Esophagus muscularis mucosa (tissue), 4 donors: ENCODE measurements around the gene MSANTD1. TPM values are rescaled to one million over a fixed set of nuclear protein-coding genes. Genes with fewer than 3 reads are reported as not detected.

Experiments
- DNase-seq: peaks from one replicate; pipeline ENCODE4 v3.0.0-alpha.2; 2017; ENCODE audit errors: extremely low spot score
- H3K27ac ChIP-seq, 4 donors: fragments of 200-600 bp; sonication (generic); replicated peaks in 1 of 4; 1 replicate in 3 of 4; 2 replicates in 1 of 4; pipeline ENCODE4 v1.5.1; 2016 to 2019; ENCODE audit warnings: mild to moderate bottlenecking in 1 of 4
- H3K27me3 ChIP-seq, 4 donors: fragments of 200-600 bp; sonication (generic); one replicate each; pipeline versions ENCODE4 v1.5.1 to v1.6.0; 2016 to 2019
- H3K36me3 ChIP-seq, 4 donors: fragments of 200-600 bp; sonication (generic); one replicate each; pipeline ENCODE4 v1.5.1; 2016 to 2019
- H3K4me1 ChIP-seq, 4 donors: fragments of 200-600 bp; sonication (generic); one replicate each; pipeline ENCODE4 v1.5.1; 2016 to 2019
- H3K4me3 ChIP-seq, 4 donors: fragments of 200-600 bp; sonication (generic); 1 replicate in 2 of 4; 2 replicates in 2 of 4; pipeline ENCODE4 v1.5.1; 2016 to 2019; ENCODE audit warnings: mild to moderate bottlenecking in 4 of 4, moderate library complexity in 1 of 4
- H3K9me3 ChIP-seq, 4 donors: fragments of 200-600 bp; sonication (generic); 1 replicate in 3 of 4; 2 replicates in 1 of 4; pipeline ENCODE4 v1.5.1; 2016 to 2019
- CTCF ChIP-seq, 3 experiments: fragments of 200-600 bp in 2 of 3; fragments of 450-650 bp in 1 of 3; sonication (generic) in 2 of 3; IDR thresholded peaks; one replicate each; pipeline ENCODE4 v1.5.1; 2017 to 2019; ENCODE audit warnings: antibody characterized with exemption in 3 of 3, mild to moderate bottlenecking in 2 of 3, moderate library complexity in 1 of 3
- EP300 ChIP-seq: sonication (generic); formaldehyde crosslinking; IDR thresholded peaks from one replicate; pipeline ENCODE4 v1.6.1; 2017; ENCODE audit warnings: antibody characterized with exemption
- POLR2A ChIP-seq: fragments of 450-650 bp; IDR thresholded peaks from one replicate; pipeline ENCODE4 v1.6.1; 2017; ENCODE audit warnings: antibody characterized with exemption, moderate library complexity, mild to moderate bottlenecking, low read depth
- POLR2AphosphoS5 ChIP-seq, 2 donors: sonication (generic); formaldehyde crosslinking; IDR thresholded peaks; one replicate each; pipeline ENCODE4 v1.6.1; 2017; ENCODE audit warnings: antibody characterized with exemption in 2 of 2
- WGBS: methylation state at CpG from one replicate; pipeline ENCODE4 v1.1.5; 2018; 5-methylcytosine and 5-hydroxymethylcytosine counted together
- intact Hi-C: fragments of 100-400 bp; cut with DNase I; formaldehyde crosslinking; loops from one replicate; pipeline ENCODE4 v1.15.1; 2023
- total RNA-seq, 4 donors: library from RNA; depleted of rRNA; stranded (reverse); fragments of >200 nt; gene quantifications; one replicate each; pipeline versions ENCODE4 v1.1.0 to v1.2.1, GENCODE V29; 2016

MSANTD1 gene
- total RNA-seq, 4 donors from 2014 or later, result 0.06 to 0.83 (median 0.40) TPM

GRCh38 chr4:3284734-3285557, 36.0 kb downstream of the MSANTD1 start:
- Histone ChIP-seq H3K36me3 (no peaks in the 10 kb centered on the region), H3K9me3 (peaks cover 0 to 4% (median 0%) of the 10 kb centered on the region in 4 donors), H3K27ac (no peak overlapping the region), H3K4me3 (no peak overlapping the region), H3K27me3 (peaks cover 0 to 31% (median 3%) of the 10 kb centered on the region in 4 donors), H3K4me1 (peaks cover 11 to 30% (median 26%) of the 10 kb centered on the region in 4 donors)
- no peak for DNase-seq
- TF ChIP-seq EP300, result no peak
- no peak for TF ChIP-seq POLR2A
- no peak for TF ChIP-seq POLR2AphosphoS5 (IDR thresholded peaks at IDR 0.05)
- TF ChIP-seq CTCF (IDR thresholded peaks at IDR 0.05), result no peak
- 86% methylated on average over 21 of the region's 24 CpGs for WGBS
- intact Hi-C loops, result no loop called here

GRCh38 chr4:3285558-3286334, 36.8 kb downstream of the MSANTD1 start:
- intact Hi-C loops, result no loop called here
- peaks cover 11 to 35% (median 30%) of the 10 kb centered on the region in 4 donors for H3K4me1 ChIP-seq
- no peaks in the 10 kb centered on the region for H3K36me3 ChIP-seq
- no peak for DNase-seq
- peaks cover 0 to 31% (median 3%) of the 10 kb centered on the region in 4 donors for H3K27me3 ChIP-seq
- H3K9me3 ChIP-seq, result peaks cover 0 to 4% (median 0%) of the 10 kb centered on the region in 4 donors
- no peak overlapping the region for H3K4me3 ChIP-seq
- no peak overlapping the region for H3K27ac ChIP-seq
- 75% methylated on average over 11 of the region's 38 CpGs for WGBS
- TF ChIP-seq CTCF (IDR thresholded peaks at IDR 0.05) (no peak), POLR2AphosphoS5 (IDR thresholded peaks at IDR 0.05) (no peak), EP300 (no peak), POLR2A (no peak)

GRCh38 chr4:3286335-3287175, 37.6 kb downstream of the MSANTD1 start:
- 79% methylated on average over 17 of the region's 32 CpGs for WGBS
- H3K36me3 ChIP-seq, result no peaks in the 10 kb centered on the region
- TF ChIP-seq CTCF (IDR thresholded peaks at IDR 0.05), result no peak
- TF ChIP-seq EP300, result no peak
- no peak for TF ChIP-seq POLR2AphosphoS5 (IDR thresholded peaks at IDR 0.05)
- no peak for TF ChIP-seq POLR2A
- no peak overlapping the region for H3K27ac ChIP-seq
- H3K27me3 ChIP-seq, result peaks cover 0 to 31% (median 3%) of the 10 kb centered on the region in 4 donors
- H3K4me1 ChIP-seq, result peaks cover 18 to 43% (median 38%) of the 10 kb centered on the region in 4 donors
- intact Hi-C loops, result no loop called here
- H3K9me3 ChIP-seq, result peaks cover 0 to 4% (median 0%) of the 10 kb centered on the region in 4 donors
- H3K4me3 ChIP-seq, result no peak overlapping the region
- DNase-seq, result no peak

GRCh38 chr4:3287271-3287971, 38.5 kb downstream of the MSANTD1 start:
- WGBS, result 40% methylated on average over 12 of the region's 14 CpGs
- H3K27me3 ChIP-seq, result peaks cover 0 to 31% (median 3%) of the 10 kb centered on the region in 4 donors
- no peaks in the 10 kb centered on the region for H3K9me3 ChIP-seq
- intact Hi-C loops, result no loop called here
- no peak for TF ChIP-seq CTCF (IDR thresholded peaks at IDR 0.05)
- TF ChIP-seq POLR2A, result no peak
- no peak for TF ChIP-seq POLR2AphosphoS5 (IDR thresholded peaks at IDR 0.05)
- no peak for TF ChIP-seq EP300
- H3K36me3 ChIP-seq, result no peaks in the 10 kb centered on the region
- no peak overlapping the region for H3K4me3 ChIP-seq
- no peak overlapping the region for H3K27ac ChIP-seq
- H3K4me1 ChIP-seq, result peaks cover 22 to 47% (median 43%) of the 10 kb centered on the region in 4 donors
- DNase-seq, result no peak
